ENCODE results near the gene OTUB1.

OTUB1 gene

DNA sequence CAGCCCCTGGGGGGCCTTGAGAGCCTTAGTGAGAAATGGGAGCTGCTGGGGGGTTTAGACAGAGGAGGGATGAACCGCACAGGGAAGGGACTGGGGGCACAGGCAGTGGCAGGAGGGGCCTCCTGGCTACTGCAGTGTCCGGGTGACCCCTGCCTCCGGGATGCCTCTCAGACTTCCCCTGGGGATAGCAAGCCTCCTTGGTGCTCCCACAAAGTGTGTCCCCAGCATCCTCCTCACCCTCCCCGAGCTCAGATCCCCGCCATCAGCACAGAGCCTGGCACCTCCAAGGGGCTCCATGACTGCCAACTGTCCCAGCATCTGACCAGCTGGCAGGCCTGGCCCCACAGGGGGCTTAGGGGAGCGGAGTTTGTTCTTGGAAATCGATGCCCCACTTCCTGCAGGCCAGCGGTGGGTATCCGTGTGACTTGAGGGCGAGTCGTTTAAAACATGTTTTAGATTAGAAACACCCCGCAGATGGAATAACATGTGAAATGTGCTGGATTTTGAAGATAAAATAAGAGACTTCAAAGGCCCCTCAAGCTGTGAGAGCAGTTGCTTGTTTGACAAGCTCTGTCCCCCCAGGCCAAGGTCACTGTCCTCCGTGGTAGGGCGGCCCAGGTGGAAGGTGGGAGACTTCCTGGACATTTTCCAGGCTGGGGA, 36.0 kb downstream of the OTUB1 start:
- DNase-seq (ENCODE audit: low read depth, low spot score) = no peak

DNA sequence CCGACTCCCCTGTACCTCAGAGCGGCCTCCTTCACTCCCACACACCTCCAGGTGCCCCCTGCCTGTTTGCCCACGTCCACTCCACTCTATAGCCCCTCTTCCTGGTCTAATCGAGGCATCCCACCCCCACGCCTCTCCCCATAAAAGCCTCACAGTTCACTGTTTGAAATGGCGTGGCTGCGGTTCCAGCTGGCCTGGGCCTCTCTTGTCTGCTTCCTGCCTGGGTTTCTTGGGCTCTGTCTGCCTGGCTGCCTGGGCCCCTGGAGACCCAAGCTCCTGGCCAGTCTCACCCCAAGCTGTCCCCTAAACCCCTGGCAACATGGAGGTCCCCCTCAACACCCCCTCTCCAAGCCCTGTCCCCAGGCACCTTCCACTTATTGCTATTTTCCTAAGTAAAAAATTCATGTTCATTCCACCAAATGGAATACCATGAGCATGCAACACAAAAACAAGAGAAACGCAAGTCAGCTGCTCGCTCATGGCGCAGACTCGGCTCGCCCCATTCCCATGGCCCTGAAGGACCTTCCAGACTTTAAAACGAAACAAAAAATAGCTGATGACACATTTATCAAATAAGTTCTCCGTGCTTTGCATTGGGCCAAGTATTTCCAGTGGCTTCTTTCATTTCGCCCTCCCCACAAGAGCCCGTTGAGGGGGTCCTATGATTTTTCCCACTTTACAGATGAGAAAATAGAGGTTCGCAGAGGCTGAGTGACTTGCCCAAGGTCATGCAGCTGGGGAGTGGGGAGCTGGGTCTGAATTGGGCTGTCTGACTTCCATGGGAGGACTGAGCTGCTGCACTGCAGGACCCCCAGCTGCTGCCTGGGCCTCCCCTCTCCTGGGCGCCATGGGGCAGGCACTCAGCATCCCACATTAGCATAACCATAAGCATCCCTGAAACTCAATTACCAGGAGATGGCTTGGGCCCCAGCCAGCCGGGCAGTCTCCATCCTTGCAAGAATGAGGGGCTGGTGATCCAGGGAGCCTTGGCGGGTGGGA, 37.8 kb downstream of the OTUB1 start:
- no peak for DNase-seq (ENCODE audit: low read depth, low spot score)

- DNase-seq (ENCODE audit: low read depth, low spot score) = no peak
Measured at GRCh38 chr11:64025205-64025604, 39.0 kb downstream of the OTUB1 start.

DNA sequence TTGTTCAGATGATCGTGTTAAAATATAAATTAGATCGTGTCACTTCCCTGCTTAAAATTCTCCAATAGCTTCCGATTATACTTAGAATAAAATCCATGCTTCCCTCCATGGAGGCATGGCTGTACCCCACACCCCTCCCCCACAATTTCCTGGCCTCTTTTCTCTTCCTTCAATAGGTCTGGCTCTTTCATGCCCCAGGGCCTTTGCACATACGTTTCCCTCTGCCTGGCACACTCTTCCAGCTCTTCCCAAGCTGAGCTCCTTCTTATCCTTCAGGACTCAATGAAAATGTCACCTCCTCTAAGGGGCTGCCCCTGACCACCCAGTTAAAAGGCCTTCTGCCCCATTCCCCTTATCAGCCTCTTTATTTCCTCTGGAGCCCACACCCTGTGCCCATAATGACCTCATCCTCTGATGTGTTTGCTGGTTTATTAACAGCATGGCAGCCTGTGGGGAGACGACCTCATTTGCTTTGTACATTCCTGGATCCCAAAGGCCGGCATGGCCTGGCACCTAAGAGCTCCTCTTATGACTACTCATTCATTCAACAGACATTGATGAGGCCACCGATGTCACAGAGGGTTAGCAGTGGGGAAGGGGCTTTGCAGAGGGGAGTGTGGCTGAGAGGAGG, 40.5 kb downstream of the OTUB1 start:
- no peak for DNase-seq (ENCODE audit: low read depth, low spot score)

- DNase-seq (ENCODE audit: low read depth, low spot score) = no peak
Measured at GRCh38 chr11:64027651-64028397, 41.6 kb downstream of the OTUB1 start.

DNA sequence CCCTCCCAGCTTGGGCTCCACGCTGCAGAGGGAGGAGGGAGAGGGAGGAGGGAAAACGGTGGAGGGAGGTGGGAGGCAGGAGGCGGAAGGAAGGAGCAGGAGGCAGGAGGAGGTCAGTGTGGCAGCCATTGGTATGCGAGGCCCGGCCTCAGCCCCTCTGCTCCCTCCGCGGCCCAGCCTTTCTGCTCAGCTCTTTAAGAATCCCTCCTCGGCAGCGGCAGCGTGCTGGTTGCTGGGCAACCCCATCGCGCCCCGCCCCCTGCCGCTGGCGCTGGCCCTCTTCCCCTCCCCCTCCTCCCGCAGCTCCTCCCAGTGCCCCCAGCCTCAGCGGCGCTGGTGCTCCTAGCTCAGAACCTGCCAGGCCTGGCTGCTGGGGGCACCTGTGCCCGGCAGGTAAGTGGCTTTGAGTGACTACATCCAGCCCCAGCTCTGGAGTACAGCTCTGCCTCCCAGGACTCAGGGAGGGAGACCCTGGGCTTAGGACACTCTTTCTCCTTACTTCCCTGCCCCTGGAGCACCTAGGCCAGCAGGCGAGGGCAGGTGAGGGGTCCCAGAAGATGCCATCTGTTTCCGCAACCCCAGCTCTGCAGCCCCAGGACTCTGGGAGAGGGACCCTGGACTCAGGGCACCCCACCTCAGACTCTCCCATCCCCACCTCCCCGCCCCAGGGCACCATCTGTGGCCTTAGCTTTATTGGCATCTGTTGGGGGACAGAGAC, 42.3 kb downstream of the OTUB1 start:
- peak; percentile 89 for DNase-seq (ENCODE audit: low read depth, low spot score)

DNA sequence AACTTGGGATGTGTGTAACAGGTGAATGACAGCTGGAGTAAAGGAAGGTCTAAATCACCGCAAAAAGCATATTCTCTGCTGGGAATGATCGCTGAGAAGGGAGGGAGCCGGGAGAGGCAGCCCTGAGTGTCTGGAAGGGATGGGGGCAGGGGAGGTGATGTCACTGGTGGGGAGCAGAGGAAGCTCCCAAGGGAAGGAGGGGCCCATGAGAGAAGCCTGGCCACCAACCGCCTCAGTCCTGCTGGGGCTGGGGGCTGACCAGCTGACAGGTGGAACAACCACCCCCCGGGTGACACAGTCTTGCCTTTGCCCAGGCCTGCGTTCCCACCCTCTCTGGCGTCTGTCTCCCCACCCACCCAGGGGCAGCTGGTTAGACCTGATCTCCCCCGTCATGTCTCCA, 43.5 kb downstream of the OTUB1 start:
- DNase-seq (ENCODE audit: low read depth, low spot score) = no peak

- DNase-seq (ENCODE audit: low read depth, low spot score) = no peak
Measured at GRCh38 chr11:64031001-64031400, 44.8 kb downstream of the OTUB1 start.

GRCh38 chr11:64032050-64032449, 45.8 kb downstream of the OTUB1 start:
- no peak for DNase-seq (ENCODE audit: low read depth, low spot score)

- DNase-seq (ENCODE audit: low read depth, low spot score) = no peak
Measured at GRCh38 chr11:64034411-64034811, 48.2 kb downstream of the OTUB1 start.

GRCh38 chr11:64035081-64035524, 48.9 kb downstream of the OTUB1 start:
- DNase-seq (ENCODE audit: low read depth, low spot score) = no peak

GRCh38 chr11:64035576-64035975, 49.3 kb downstream of the OTUB1 start, which contains the start of gene FLRT1:
Gene FLRT1, plus strand, starts transcription at chr11:64035931. Its CDS starts 80,337 bp downstream, at chr11:64116268.
- no peak for DNase-seq (ENCODE audit: low read depth, low spot score)

- DNase-seq (ENCODE audit: low read depth, low spot score) = no peak
Measured at GRCh38 chr11:64036087-64037026, 50.1 kb downstream of the OTUB1 start.

- DNase-seq (ENCODE audit: low read depth, low spot score) = no peak
Measured at GRCh38 chr11:64037027-64037634, 50.9 kb downstream of the OTUB1 start.

GRCh38 chr11:64038500-64038899, 52.3 kb downstream of the OTUB1 start:
- no peak for DNase-seq (ENCODE audit: low read depth, low spot score)

DNA sequence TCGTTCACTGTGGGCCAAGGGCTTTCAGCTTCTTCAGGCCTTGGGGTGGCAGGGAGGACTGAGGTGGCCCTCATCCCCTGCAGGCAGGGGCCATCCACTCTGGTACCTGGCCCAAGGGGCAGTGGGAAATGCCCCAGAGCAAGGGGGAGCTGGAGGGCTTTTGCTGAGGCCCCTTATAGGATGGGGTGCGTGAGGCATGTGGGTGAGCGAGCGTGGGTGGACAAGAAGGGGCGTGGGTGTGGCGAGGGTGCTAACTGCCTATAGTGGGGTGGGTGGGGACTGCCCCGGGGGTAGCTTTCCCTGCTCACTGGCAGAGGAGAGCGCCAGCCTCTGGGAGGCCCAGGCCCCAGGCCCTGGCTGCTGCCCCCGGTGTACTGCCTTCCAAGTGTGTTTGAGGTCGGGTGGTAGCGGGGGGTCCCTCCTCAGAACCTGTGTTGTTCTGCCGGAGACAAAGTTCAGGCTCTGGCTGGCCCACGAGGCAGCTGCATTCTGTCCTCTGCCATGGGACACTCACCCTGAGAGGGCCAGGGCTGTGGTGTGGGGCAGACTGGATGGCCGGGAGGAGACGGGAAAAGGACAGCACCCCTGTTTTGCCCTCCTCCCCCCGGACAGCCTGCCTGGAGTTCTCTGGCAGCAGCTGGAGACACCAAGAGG, 52.9 kb downstream of the OTUB1 start:
- no peak for DNase-seq (ENCODE audit: low read depth, low spot score)

DNA sequence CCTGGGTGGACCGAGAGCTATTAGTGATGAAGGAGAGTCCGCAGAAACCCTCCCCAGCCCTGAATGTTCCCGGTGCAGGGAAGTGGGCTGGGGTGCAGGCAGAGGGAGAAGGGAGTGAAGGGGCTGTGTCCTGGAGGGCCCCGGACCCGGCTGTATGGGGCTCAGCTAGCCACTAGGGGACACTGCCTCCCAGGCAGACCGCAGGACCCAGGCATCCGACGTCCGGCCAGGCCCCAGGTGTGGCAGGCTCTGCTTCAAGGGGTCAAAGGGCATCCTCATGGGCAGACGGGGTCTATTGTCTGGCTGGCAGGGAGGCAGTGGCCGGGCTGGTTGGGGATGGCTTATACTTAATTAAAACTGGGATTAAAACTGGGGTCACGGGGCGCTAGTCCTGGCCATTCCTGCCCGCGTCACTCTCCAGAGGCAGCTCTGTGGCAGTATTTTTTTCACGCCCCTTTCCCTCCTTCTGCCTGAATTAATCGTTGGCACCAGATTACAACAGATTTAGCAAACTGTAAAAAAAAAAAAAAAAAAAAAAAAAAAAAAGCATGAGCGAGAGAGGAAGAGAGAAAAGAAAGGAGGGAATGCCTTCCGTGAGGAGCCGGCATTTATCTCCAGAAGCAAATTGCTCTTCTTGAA, 54.6 kb downstream of the OTUB1 start:
- DNase-seq (ENCODE audit: low read depth, low spot score) = peak; percentile 60

GRCh38 chr11:64041846-64042245, 55.6 kb downstream of the OTUB1 start:
- DNase-seq (ENCODE audit: low read depth, low spot score) = no peak

Measured in ELF-1 (cell line).